ENCODE results near the gene CDH5. TPM values are rescaled to one million over a fixed set of nuclear protein-coding genes. Genes with fewer than 3 reads are reported as not detected.

The CDH5 gene
- polyA plus RNA-seq, 3 donors = 53.1 to 70.8 (median 62.7) TPM

- DNase-seq = no peak
Measured at GRCh38 chr16:66342294-66342900, 24.1 kb upstream of the CDH5 start.

GRCh38 chr16:66344533-66345145 is 21.9 kb upstream of the CDH5 start:
- DNase-seq = no peak

- no peak for DNase-seq
Measured at GRCh38 chr16:66346221-66346620, 20.3 kb upstream of the CDH5 start.

GRCh38 chr16:66352304-66352703 is 14.2 kb upstream of the CDH5 start:
- DNase-seq = no peak

- DNase-seq = no peak
Measured at GRCh38 chr16:66353055-66353454, 13.4 kb upstream of the CDH5 start.

- no peak for DNase-seq
Measured at GRCh38 chr16:66354034-66354909, 12.2 kb upstream of the CDH5 start.

GRCh38 chr16:66355526-66355925 is 11.0 kb upstream of the CDH5 start:
- DNase-seq = no peak

- DNase-seq = peak; percentile 81
Measured at GRCh38 chr16:66357523-66357928, 9.0 kb upstream of the CDH5 start.

- DNase-seq = no peak
Measured at GRCh38 chr16:66358231-66358630, 8.3 kb upstream of the CDH5 start.

- no peak for DNase-seq
Measured at GRCh38 chr16:66359012-66359411, 7.5 kb upstream of the CDH5 start.

GRCh38 chr16:66359811-66360608 is 6.5 kb upstream of the CDH5 start:
- no peak for DNase-seq

GRCh38 chr16:66360624-66361324 is 5.7 kb upstream of the CDH5 start:
- no peak for DNase-seq

- no peak for DNase-seq
Measured at GRCh38 chr16:66361604-66362135, 4.8 kb upstream of the CDH5 start.

GRCh38 chr16:66363211-66363777 is 3.2 kb upstream of the CDH5 start:
- no peak for DNase-seq

- DNase-seq = no peak
Measured at GRCh38 chr16:66364117-66364958, 2.2 kb upstream of the CDH5 start.

GRCh38 chr16:66364959-66365306 is 1.6 kb upstream of the CDH5 start:
- no peak for DNase-seq

GRCh38 chr16:66365651-66366050 is 840 bp upstream of the CDH5 start:
- no peak for DNase-seq

- no peak for DNase-seq
Measured at GRCh38 chr16:66367968-66368891, 1.7 kb downstream of the CDH5 start.

GRCh38 chr16:66369055-66369592 is 2.6 kb downstream of the CDH5 start:
- no peak for DNase-seq

Data from renal pelvis (tissue), 4 donors.